GM12801 (cell line): ENCODE measurements around the gene ITIH2.

Experiments used
- CTCF ChIP-seq: IDR thresholded peaks from one replicate; pipeline ENCODE4 v1.5.1; 2011; ENCODE audit warnings: control low read depth; ENCODE audit not compliant: insufficient read length; ENCODE audit errors: extremely low read depth

The ITIH2 gene

GRCh38 chr10:7750222-7750621 is 47.1 kb downstream of the ITIH2 start:
- no peak for TF ChIP-seq CTCF

GRCh38 chr10:7752251-7752650 is 49.1 kb downstream of the ITIH2 start:
- TF ChIP-seq CTCF = no peak

GRCh38 chr10:7755103-7755502 is 52.0 kb downstream of the ITIH2 start:
- no peak for TF ChIP-seq CTCF

GRCh38 chr10:7756360-7756992 is 53.4 kb downstream of the ITIH2 start:
- TF ChIP-seq CTCF = no peak

- TF ChIP-seq CTCF = no peak
Observed at GRCh38 chr10:7763929-7764328, 60.8 kb downstream of the ITIH2 start.

GRCh38 chr10:7766241-7766640 is 63.1 kb downstream of the ITIH2 start:
- no peak for TF ChIP-seq CTCF

GRCh38 chr10:7767209-7767608 is 64.1 kb downstream of the ITIH2 start:
- no peak for TF ChIP-seq CTCF
